ENCODE data around the gene STX8.

Gene STX8

DNA sequence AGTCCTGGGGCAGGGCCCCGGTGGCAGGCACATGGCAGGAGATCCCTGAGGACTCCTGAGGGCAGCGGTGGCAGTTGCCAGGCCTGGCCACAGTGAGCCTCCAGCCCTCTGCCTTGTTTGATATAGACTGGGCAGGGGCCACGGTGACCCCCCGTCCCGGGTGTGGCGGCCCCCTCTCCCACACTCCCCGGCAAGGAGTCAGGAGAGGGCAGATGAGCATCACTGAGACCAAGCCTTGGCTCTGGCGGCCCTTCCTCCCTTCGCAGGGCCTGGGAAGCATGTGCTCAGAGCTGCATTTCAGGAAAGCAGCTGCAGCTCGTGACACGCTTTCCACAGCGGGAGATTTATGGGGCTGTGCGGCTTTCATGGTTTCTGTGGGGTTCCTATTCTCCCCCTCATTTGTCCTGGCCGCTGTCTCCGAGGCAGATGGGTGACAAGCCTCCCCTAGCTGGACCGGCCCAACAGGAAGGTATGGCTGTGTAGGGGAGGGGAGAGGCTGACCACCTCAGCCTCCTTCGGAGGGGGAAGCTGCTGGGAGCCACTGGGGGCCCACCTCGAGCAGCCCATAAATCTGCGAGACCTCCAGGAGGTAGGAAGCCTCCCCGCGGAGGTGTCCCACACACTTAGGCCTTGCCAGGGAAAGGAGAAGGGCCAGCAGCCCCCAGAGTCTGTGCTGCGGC, 342.9 kb downstream of the STX8 start:
- no peak overlapping the region for H3K4me3 ChIP-seq (ENCODE audit: low read depth, low read length)
- TF ChIP-seq, protein P1, sequence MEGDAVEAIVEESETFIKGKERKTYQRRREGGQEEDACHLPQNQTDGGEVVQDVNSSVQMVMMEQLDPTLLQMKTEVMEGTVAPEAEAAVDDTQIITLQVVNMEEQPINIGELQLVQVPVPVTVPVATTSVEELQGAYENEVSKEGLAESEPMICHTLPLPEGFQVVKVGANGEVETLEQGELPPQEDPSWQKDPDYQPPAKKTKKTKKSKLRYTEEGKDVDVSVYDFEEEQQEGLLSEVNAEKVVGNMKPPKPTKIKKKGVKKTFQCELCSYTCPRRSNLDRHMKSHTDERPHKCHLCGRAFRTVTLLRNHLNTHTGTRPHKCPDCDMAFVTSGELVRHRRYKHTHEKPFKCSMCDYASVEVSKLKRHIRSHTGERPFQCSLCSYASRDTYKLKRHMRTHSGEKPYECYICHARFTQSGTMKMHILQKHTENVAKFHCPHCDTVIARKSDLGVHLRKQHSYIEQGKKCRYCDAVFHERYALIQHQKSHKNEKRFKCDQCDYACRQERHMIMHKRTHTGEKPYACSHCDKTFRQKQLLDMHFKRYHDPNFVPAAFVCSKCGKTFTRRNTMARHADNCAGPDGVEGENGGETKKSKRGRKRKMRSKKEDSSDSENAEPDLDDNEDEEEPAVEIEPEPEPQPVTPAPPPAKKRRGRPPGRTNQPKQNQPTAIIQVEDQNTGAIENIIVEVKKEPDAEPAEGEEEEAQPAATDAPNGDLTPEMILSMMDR (IDR thresholded peaks at IDR 0.05; ENCODE audit: low read depth, low read length), result no peak

DNA sequence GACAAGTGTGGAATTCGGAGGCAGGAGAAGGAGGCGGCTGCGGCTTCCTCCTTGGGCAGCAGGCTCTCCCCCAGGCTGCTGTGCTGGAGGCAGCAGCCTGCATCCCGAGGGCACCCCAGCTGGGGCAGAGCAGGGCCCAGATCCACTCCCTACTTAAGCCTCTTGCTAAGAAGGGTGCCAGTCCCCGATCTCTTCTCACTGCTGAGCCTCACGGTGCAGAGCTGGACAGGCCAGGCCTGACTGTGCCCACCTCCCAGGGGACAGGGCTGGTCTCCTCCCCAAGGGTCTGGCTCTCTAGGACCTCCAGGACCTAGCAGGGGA, 343.5 kb downstream of the STX8 start:
- H3K4me3 ChIP-seq (ENCODE audit: low read depth, low read length), result no peak overlapping the region
- no peaks in the 10 kb centered on the region for H3K27me3 ChIP-seq
- no peak for DNase-seq
- no peaks in the 10 kb centered on the region for H3K4me1 ChIP-seq
- H3K9me3 ChIP-seq, result no peaks in the 10 kb centered on the region
- TF ChIP-seq, protein P1 (IDR thresholded peaks at IDR 0.05; ENCODE audit: low read depth, low read length), result no peak
- H3K36me3 ChIP-seq, result no peaks in the 10 kb centered on the region

More for the DNA sequence above, 342.9 kb downstream of the STX8 start:
- H3K27me3 ChIP-seq, result no peaks in the 10 kb centered on the region
- no peak for DNase-seq
- no peaks in the 10 kb centered on the region for H3K36me3 ChIP-seq
- no peaks in the 10 kb centered on the region for H3K9me3 ChIP-seq
- no peaks in the 10 kb centered on the region for H3K4me1 ChIP-seq

DNA sequence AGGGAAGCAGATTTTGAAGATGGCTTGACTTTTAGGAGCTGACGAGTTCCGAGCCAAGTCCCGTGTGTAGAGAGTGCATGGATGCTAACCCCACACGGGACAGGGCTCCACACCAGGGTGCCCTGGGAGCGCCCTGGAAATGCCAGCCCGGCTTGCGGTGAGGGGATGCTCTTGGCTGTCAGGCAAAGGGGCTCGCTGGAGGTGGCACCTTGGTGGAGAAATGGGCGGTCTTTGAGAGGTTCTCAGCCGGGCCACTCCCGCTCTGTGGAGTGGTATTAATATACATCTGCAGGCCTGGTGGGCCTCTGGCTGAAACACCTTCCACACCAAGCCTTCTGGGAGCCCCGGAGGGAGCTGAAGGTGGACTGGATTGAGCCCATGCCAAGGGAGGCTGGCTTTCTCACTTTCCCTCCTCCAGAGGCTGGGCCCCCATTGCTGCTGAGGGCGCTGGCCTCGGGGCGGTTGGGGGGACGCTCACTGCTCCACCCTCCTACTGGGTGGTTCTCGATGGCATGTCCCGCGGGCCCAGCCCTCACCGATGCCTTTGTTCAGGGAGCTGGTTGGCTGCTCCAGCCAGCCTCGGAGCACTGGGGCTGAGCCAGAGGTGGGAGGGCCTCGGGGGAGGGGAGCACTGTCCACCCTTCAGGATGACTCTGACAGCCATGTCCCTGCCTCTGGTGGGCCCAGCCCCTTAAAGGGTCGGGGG, 344.0 kb downstream of the STX8 start:
- no peaks in the 10 kb centered on the region for H3K27me3 ChIP-seq
- H3K4me3 ChIP-seq (ENCODE audit: low read depth, low read length), result no peak overlapping the region
- no peaks in the 10 kb centered on the region for H3K9me3 ChIP-seq
- TF ChIP-seq, protein P1 (IDR thresholded peaks at IDR 0.05; ENCODE audit: low read depth, low read length), result no peak
- no peaks in the 10 kb centered on the region for H3K36me3 ChIP-seq
- no peak for DNase-seq
- no peaks in the 10 kb centered on the region for H3K4me1 ChIP-seq

DNA sequence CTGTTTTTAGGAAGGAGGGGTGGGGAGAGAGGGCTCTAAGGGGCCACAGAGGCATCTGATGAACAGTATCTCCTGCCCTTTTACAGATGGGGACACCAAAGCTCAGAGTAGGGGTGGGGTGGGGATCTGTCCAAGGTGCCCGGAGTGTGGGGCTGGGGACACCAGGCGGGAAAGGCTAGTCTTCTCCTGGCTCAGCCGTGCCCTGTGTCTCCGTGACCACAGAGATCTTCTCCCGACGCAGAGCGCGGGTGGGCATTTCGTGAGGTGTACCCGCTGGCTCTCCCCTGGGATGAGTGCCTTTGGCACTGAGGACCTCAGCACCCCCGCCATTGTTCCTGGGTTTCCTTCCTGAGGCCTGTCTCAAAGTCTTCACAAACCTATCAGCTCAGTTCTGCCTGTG, 344.8 kb downstream of the STX8 start:
- TF ChIP-seq, protein P1 (IDR thresholded peaks at IDR 0.05; ENCODE audit: low read depth, low read length), result no peak
- DNase-seq, result no peak
- Histone ChIP-seq H3K27me3 (no peaks in the 10 kb centered on the region), H3K4me1 (no peaks in the 10 kb centered on the region), H3K9me3 (no peaks in the 10 kb centered on the region), H3K4me3 (ENCODE audit: low read depth, low read length) (no peak overlapping the region), H3K36me3 (no peaks in the 10 kb centered on the region)

DNA sequence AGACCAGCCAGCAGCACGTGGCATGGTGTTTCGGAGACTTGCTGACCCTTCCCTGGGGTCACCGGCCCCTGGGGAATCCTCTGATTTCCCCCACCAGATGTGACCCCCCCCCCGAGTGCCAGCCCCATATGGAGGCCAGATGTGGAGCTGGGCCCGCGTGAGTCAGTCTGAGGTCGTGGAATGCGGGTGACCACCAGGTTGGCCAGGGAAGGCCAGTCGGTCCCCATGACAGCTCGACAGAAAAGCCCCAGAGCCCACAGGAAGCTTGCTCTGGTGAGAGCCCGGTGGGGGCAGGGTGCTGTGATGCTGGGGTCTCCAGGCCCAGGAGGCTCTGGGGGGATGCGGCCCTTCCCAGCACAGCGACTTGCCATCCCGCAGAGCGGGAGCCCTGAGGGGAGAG, 345.3 kb downstream of the STX8 start:
- H3K27me3 ChIP-seq, result no peaks in the 10 kb centered on the region
- TF ChIP-seq, protein P1 (IDR thresholded peaks at IDR 0.05; ENCODE audit: low read depth, low read length), result no peak
- DNase-seq, result no peak
- no peaks in the 10 kb centered on the region for H3K9me3 ChIP-seq
- no peaks in the 10 kb centered on the region for H3K4me1 ChIP-seq
- no peaks in the 10 kb centered on the region for H3K36me3 ChIP-seq
- no peak overlapping the region for H3K4me3 ChIP-seq (ENCODE audit: low read depth, low read length)

DNA sequence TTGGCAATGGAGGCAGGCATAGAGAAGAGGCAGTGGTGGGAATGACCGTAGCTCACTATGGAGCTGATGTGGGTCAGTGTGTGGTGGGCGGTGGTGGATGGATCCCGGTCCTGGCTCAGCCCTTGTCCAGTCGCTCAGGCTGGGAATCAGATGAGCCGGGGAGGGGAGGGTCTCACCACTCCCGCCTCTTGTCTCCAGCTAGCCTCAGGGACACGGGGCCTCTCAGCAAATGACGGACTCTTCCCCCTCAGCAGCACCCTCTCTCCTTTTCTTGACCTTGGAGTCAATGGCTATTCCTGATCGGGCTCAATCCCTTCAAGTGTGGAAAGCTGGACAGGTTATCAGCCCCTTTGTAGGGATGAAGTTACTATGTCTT, 345.8 kb downstream of the STX8 start:
- no peak for DNase-seq
- no peaks in the 10 kb centered on the region for H3K9me3 ChIP-seq
- TF ChIP-seq, protein P1 (IDR thresholded peaks at IDR 0.05; ENCODE audit: low read depth, low read length), result no peak

More for the DNA sequence above, 345.8 kb downstream of the STX8 start:
- H3K4me1 ChIP-seq, result no peaks in the 10 kb centered on the region
- H3K36me3 ChIP-seq, result no peaks in the 10 kb centered on the region
- H3K4me3 ChIP-seq (ENCODE audit: low read depth, low read length), result no peak overlapping the region
- H3K27me3 ChIP-seq, result no peaks in the 10 kb centered on the region
